ENCODE data around the gene ZNF207. TPM values are rescaled to one million over a fixed set of nuclear protein-coding genes. Genes with fewer than 3 reads are reported as not detected.

The ZNF207 gene
- total RNA-seq, 1 experiment from 2014 or later = 179 TPM

DNA sequence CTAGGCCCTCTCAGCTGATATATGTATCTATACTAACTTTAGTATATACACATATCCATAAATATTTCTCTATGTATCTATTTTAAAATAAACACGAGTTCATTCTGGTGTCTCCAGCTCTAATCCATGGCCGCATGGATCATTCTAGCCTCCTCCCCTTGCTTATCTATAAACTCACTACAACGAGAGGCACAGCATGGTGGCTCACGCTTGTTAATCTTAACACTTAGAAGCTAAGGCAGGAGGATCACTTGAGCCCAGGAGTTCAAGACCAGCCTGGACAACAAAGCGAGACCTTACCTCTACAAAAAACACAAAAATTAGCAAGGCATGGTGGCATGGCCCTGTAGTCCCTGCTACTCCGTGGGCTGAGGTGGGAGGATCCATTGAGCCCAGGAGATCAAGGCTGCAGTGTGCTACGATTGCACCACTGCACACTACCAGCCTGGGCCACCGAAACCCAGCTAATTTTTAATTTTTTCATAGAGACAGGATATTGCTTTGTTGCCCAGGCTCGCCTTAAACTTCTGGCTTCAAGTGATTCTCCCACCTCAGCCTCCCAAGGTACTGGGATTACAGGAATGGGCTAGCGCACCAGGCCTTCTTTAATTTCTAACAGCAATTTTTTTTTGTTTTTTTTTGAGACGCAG lies 3.9 kb upstream of the ZNF207 start:
- no peak overlapping the region for H3K27ac Mint-ChIP-seq (ENCODE audit: low read depth, unreplicated experiment)
- no peak for DNase-seq (ENCODE audit: unreplicated experiment)
- intact Hi-C loops (cut with micrococcal nuclease) = no loop called here
- no peak overlapping the region for H3K4me3 Mint-ChIP-seq (ENCODE audit: unreplicated experiment)
- no peaks in the 10 kb centered on the region for H3K27me3 Mint-ChIP-seq (ENCODE audit: insufficient read depth, unreplicated experiment)
- ChIA-PET CTCF (interaction anchor here (0.6 to 0.7 kb wide), 2 partner anchors 13 to 117 kb away, joined by 3 read pairs; no protein-coding TSS in a partner anchor), POLR2A (no interaction called here)
- TF ChIP-seq, protein P1, sequence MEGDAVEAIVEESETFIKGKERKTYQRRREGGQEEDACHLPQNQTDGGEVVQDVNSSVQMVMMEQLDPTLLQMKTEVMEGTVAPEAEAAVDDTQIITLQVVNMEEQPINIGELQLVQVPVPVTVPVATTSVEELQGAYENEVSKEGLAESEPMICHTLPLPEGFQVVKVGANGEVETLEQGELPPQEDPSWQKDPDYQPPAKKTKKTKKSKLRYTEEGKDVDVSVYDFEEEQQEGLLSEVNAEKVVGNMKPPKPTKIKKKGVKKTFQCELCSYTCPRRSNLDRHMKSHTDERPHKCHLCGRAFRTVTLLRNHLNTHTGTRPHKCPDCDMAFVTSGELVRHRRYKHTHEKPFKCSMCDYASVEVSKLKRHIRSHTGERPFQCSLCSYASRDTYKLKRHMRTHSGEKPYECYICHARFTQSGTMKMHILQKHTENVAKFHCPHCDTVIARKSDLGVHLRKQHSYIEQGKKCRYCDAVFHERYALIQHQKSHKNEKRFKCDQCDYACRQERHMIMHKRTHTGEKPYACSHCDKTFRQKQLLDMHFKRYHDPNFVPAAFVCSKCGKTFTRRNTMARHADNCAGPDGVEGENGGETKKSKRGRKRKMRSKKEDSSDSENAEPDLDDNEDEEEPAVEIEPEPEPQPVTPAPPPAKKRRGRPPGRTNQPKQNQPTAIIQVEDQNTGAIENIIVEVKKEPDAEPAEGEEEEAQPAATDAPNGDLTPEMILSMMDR (IDR thresholded peaks at IDR 0.05; ENCODE audit: unreplicated experiment) = no peak
- no TSS peak for BruUV-seq (replicated peaks)
- H3K9me3 Mint-ChIP-seq (ENCODE audit: unreplicated experiment) = no peaks in the 10 kb centered on the region
- peaks cover 9% of the 10 kb centered on the region for H3K4me1 Mint-ChIP-seq (ENCODE audit: insufficient read depth, unreplicated experiment)
- H3K36me3 Mint-ChIP-seq (ENCODE audit: insufficient read depth, unreplicated experiment) = peaks cover 14% of the 10 kb centered on the region

DNA sequence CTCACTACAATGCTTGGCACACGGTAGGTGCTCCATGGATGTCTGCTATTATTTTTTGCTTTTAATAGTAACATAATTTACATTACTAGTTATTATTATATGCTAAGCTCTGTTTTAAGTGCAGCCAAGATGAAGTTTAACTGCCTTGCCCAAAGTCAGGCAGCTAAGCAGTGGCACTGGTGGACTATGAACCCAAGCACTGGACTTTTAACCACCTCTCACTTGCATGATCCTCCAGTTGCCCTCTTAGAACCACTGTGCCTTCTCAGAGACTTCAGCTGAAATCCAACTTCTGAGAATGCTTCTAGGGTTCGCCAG lies 1.5 kb upstream of the ZNF207 start:
- H3K4me1 Mint-ChIP-seq (ENCODE audit: insufficient read depth, unreplicated experiment) = peaks cover 4% of the 10 kb centered on the region

DNA sequence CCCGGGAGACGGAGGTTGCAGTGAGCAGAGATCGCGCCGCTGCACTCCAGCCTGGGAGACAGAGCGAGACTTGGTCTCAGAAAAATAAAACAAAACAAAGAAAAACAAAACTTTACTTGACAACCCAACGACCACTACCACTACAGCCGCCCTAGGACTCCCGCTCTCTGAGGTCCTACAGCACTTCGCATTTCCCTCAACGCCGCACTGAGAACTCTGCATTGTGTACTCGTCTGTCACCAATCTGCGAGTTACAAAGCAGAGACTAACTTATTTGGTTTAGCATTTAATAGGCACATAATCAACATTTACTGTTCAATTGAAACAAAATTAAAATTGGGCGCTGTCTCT lies 479 bp upstream of the ZNF207 start:
- CTCF ChIA-PET = interaction anchor here (0.7 kb wide), 1 partner anchor 16 kb away, joined by 3 read pairs; no protein-coding TSS in a partner anchor
- TSS peak; percentile 90 for BruUV-seq (replicated peaks)

More for the DNA sequence above, 1.5 kb upstream of the ZNF207 start:
- peaks cover 33% of the 10 kb centered on the region for H3K36me3 Mint-ChIP-seq (ENCODE audit: insufficient read depth, unreplicated experiment)
- H3K4me3 Mint-ChIP-seq (ENCODE audit: unreplicated experiment) = no peak overlapping the region
- intact Hi-C loops (cut with micrococcal nuclease) = no loop called here
- H3K27me3 Mint-ChIP-seq (ENCODE audit: insufficient read depth, unreplicated experiment) = no peaks in the 10 kb centered on the region
- TF ChIP-seq, protein P1 (IDR thresholded peaks at IDR 0.05; ENCODE audit: unreplicated experiment) = no peak
- ChIA-PET POLR2A (interaction anchor here (0.9 kb wide), 1 partner anchor 96 kb away, joined by 3 read pairs; the partner anchor contains the start of gene PSMD11), CTCF (no interaction called here)
- H3K9me3 Mint-ChIP-seq (ENCODE audit: unreplicated experiment) = no peaks in the 10 kb centered on the region
- H3K27ac Mint-ChIP-seq (ENCODE audit: low read depth, unreplicated experiment) = no peak overlapping the region
- DNase-seq (ENCODE audit: unreplicated experiment) = no peak
- no TSS peak for BruUV-seq (replicated peaks)

More for the DNA sequence above, 479 bp upstream of the ZNF207 start:
- TF ChIP-seq, protein P1 (IDR thresholded peaks at IDR 0.05; ENCODE audit: unreplicated experiment) = no peak
- Mint-ChIP-seq H3K9me3 (ENCODE audit: unreplicated experiment) (no peaks in the 10 kb centered on the region), H3K27me3 (ENCODE audit: insufficient read depth, unreplicated experiment) (no peaks in the 10 kb centered on the region), H3K36me3 (ENCODE audit: insufficient read depth, unreplicated experiment) (peaks cover 43% of the 10 kb centered on the region), H3K4me3 (ENCODE audit: unreplicated experiment) (peak overlapping the region; percentile 99), H3K27ac (ENCODE audit: low read depth, unreplicated experiment) (peak overlapping the region; percentile 100), H3K4me1 (ENCODE audit: insufficient read depth, unreplicated experiment) (peaks cover 8% of the 10 kb centered on the region)
- POLR2A ChIA-PET = interaction anchor here (0.6 to 3.3 kb wide), 6 partner anchors 9 to 417 kb away, joined by 3 to 56 read pairs (median 10); partner anchors contain the start of genes C17orf75 and PSMD11
- intact Hi-C loops (cut with micrococcal nuclease) = no loop called here
- no peak for DNase-seq (ENCODE audit: unreplicated experiment)

Data from MCF 10A (cell line).